NCI-H82 treated with DMSO at 0.1 percent for 48 hours (cell line): Measurements from ENCODE around the gene SMG6.

ENCODE experiments used
- DNase-seq: peaks from one replicate; lab custom pipeline; 2025; ENCODE audit not compliant: unreplicated experiment; lab: John Stamatoyannopoulos, UW

SMG6 gene

GRCh38 chr17:2084036-2084765, 219.4 kb downstream of the SMG6 start:
- DNase-seq: no peak

- DNase-seq: no peak
Measured at GRCh38 chr17:2083613-2084035, 220.0 kb downstream of the SMG6 start.

GRCh38 chr17:2082003-2082781, 221.4 kb downstream of the SMG6 start:
- DNase-seq: no peak

GRCh38 chr17:2081564-2081963, 222.0 kb downstream of the SMG6 start:
- no peak for DNase-seq

- no peak for DNase-seq
Measured at GRCh38 chr17:2077040-2077439, 226.5 kb downstream of the SMG6 start.

- no peak for DNase-seq
Measured at GRCh38 chr17:2076087-2076984, 227.2 kb downstream of the SMG6 start.

GRCh38 chr17:2075336-2076086, 228.1 kb downstream of the SMG6 start:
- no peak for DNase-seq

- no peak for DNase-seq
Measured at GRCh38 chr17:2074919-2075318, 228.7 kb downstream of the SMG6 start.

- no peak for DNase-seq
Measured at GRCh38 chr17:2071455-2072281, 231.9 kb downstream of the SMG6 start.

GRCh38 chr17:2071024-2071385, 232.6 kb downstream of the SMG6 start:
- DNase-seq: no peak

GRCh38 chr17:2070241-2071023, 233.2 kb downstream of the SMG6 start:
- DNase-seq: no peak

- DNase-seq: no peak
Measured at GRCh38 chr17:2068519-2069051, 235.0 kb downstream of the SMG6 start.

- no peak for DNase-seq
Measured at GRCh38 chr17:2068031-2068518, 235.5 kb downstream of the SMG6 start.

- DNase-seq: no peak
Measured at GRCh38 chr17:2067608-2068024, 236.0 kb downstream of the SMG6 start.

GRCh38 chr17:2067048-2067561, 236.5 kb downstream of the SMG6 start:
- no peak for DNase-seq

- DNase-seq: no peak
Measured at GRCh38 chr17:2065949-2066400, 237.6 kb downstream of the SMG6 start.

GRCh38 chr17:2064980-2065785, 238.4 kb downstream of the SMG6 start:
- DNase-seq: no peak
